Measurements from ENCODE around the gene TNIK. TPM values are rescaled to one million over a fixed set of nuclear protein-coding genes. Genes with fewer than 3 reads are reported as not detected.
"Not testable (repeated sequence)": the region's sequence is repeated elsewhere in the genome, so short reads cannot be mapped to it uniquely, and the experiment has no call there.

The TNIK gene
- total RNA-seq, 1 experiment from 2014 or later: 5.5 TPM

- DNase-seq (ENCODE audit: low spot score): no peak
These were observed 204.9 kb downstream of the TNIK start for GRCh38 chr3:171255236-171255806.

GRCh38 chr3:171254315-171254714 lies 205.9 kb downstream of the TNIK start:
- DNase-seq (ENCODE audit: low spot score): no peak

GRCh38 chr3:171251835-171252234 lies 208.4 kb downstream of the TNIK start:
- no peak for DNase-seq (ENCODE audit: low spot score)

- no peak for DNase-seq (ENCODE audit: low spot score)
These were observed 209.8 kb downstream of the TNIK start for GRCh38 chr3:171250444-171250843.

- no peak for DNase-seq (ENCODE audit: low spot score)
These were observed 211.0 kb downstream of the TNIK start for GRCh38 chr3:171249245-171249644.

- no peak for DNase-seq (ENCODE audit: low spot score)
These were observed 211.6 kb downstream of the TNIK start for GRCh38 chr3:171248426-171249111.

GRCh38 chr3:171245796-171246765 lies 214.1 kb downstream of the TNIK start:
- DNase-seq (ENCODE audit: low spot score): no peak

GRCh38 chr3:171242951-171243350 lies 217.3 kb downstream of the TNIK start:
- DNase-seq (ENCODE audit: low spot score): no peak

- DNase-seq (ENCODE audit: low spot score): no peak
These were observed 218.0 kb downstream of the TNIK start for GRCh38 chr3:171242170-171242569.

- DNase-seq (ENCODE audit: low spot score): not testable (repeated sequence)
These were observed 218.6 kb downstream of the TNIK start for GRCh38 chr3:171241655-171242054.

- DNase-seq (ENCODE audit: low spot score): no peak
These were observed 219.7 kb downstream of the TNIK start for GRCh38 chr3:171240504-171240835.

GRCh38 chr3:171239757-171240503 lies 220.3 kb downstream of the TNIK start:
- no peak for DNase-seq (ENCODE audit: low spot score)

GRCh38 chr3:171237009-171237385 lies 223.2 kb downstream of the TNIK start:
- no peak for DNase-seq (ENCODE audit: low spot score)

- no peak for DNase-seq (ENCODE audit: low spot score)
These were observed 223.8 kb downstream of the TNIK start for GRCh38 chr3:171236265-171237008.

GRCh38 chr3:171234298-171235010 lies 225.8 kb downstream of the TNIK start:
- DNase-seq (ENCODE audit: low spot score): no peak

- no peak for DNase-seq (ENCODE audit: low spot score)
These were observed 228.8 kb downstream of the TNIK start for GRCh38 chr3:171231361-171231760.

GRCh38 chr3:171230865-171231264 lies 229.3 kb downstream of the TNIK start:
- no peak for DNase-seq (ENCODE audit: low spot score)

GRCh38 chr3:171229173-171229572 lies 231.0 kb downstream of the TNIK start:
- DNase-seq (ENCODE audit: low spot score): no peak

GRCh38 chr3:171228240-171228639 lies 232.0 kb downstream of the TNIK start:
- DNase-seq (ENCODE audit: low spot score): no peak

GRCh38 chr3:171227828-171228227 lies 232.4 kb downstream of the TNIK start:
- no peak for DNase-seq (ENCODE audit: low spot score)

- DNase-seq (ENCODE audit: low spot score): no peak
These were observed 232.8 kb downstream of the TNIK start for GRCh38 chr3:171227359-171227758.

Measured in H4 (cell line).